GM18951 (cell line): Measurements from ENCODE around the gene FKBP1B.
"Not testable (repeated sequence)": the region's sequence is repeated elsewhere in the genome, so short reads cannot be mapped to it uniquely, and the experiment has no call there.

Experiments used
- POLR2A ChIP-seq: IDR thresholded peaks from 4 replicates; pipeline ENCODE4 v1.6.1; 2011; ENCODE audit warnings: mild to moderate bottlenecking; ENCODE audit not compliant: insufficient read length, insufficient read depth; ENCODE audit errors: extremely low read depth
- in situ Hi-C: fragments of 300-500 bp; cut with MboI; formaldehyde crosslinking; loops from one replicate; pipeline ENCODE4 v1.12.0; 2022; ENCODE audit warnings: low sequenced_read_pairs, mixed read lengths, inconsistent platforms; ENCODE audit not compliant: unreplicated experiment

FKBP1B gene

GRCh38 chr2:24085200-24085489 is 35.6 kb downstream of the FKBP1B start:
- in situ Hi-C loops, result no loop called here
- no peak for TF ChIP-seq POLR2A

DNA sequence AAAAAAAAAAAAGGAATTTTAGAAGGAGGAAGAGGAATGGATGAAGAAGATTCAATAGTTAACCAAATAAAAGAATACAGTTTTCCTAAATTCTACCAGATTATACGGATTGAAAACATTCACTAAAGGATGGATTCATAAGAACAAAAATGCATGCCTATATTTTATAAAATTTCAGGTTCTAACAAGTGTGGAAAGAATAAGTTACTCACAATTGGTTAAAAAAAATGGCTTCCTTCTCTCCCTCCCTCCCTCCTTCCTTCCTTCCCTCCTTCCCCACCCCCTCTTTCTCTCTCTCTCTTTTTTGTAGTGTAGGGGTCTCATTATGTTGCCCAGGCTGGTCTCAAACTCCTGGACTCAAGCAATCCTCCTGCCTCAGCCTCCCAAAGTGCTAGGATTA is 36.7 kb downstream of the FKBP1B start:
- no peak for TF ChIP-seq POLR2A
- in situ Hi-C loops, result no loop called here

DNA sequence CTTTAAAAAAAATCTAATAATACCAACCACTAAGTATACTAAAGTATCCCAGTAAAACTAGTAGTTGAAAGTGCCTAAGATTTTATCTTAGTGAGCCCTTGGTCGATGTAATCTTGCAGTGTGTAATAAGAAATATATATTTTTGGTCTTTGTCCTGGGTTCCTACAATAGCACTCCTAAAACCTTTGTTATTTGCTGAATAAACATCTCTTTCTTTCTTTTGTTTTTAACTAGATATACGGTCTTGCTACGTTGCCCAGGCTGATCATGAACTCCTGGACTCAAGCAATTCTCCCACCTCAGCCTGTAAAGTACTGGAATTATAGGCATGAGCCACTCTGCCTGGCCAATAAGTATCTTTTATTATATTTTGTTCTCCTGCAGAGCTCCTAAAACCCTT is 37.5 kb downstream of the FKBP1B start:
- in situ Hi-C loops, result no loop called here
- TF ChIP-seq POLR2A, result no peak

GRCh38 chr2:24088821-24089359 is 39.3 kb downstream of the FKBP1B start:
- TF ChIP-seq POLR2A, result no peak
- in situ Hi-C loops, result no loop called here

GRCh38 chr2:24093270-24093669 is 43.7 kb downstream of the FKBP1B start:
- in situ Hi-C loops, result not testable (repeated sequence)

GRCh38 chr2:24095171-24095677 is 45.7 kb downstream of the FKBP1B start:
- in situ Hi-C loops, result not testable (repeated sequence)

GRCh38 chr2:24100732-24101131 is 51.2 kb downstream of the FKBP1B start:
- in situ Hi-C loops, result not testable (repeated sequence)

DNA sequence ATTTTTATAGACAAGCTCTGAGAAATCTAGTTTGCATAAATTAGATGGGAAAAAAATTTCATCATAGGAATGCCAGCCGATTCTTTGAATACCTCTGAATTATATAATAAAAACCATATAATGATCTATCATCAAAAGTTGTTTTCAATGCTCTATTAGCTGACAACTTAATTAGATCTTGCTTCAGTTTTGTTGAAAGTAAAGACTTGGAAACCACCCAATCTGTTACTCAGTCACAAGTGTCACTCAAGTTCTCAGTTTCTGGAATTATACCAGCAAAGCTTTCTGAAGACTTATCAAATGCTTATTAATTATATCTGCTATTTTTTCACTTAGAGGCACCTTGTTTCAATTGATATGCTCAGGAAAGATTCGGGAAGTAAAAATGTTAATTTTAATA is 52.5 kb downstream of the FKBP1B start:
- TF ChIP-seq POLR2A, result no peak
- in situ Hi-C loops, result no loop called here

GRCh38 chr2:24102677-24103076 is 53.1 kb downstream of the FKBP1B start:
- in situ Hi-C loops, result no loop called here
- TF ChIP-seq POLR2A, result no peak

GRCh38 chr2:24104110-24104650 is 54.6 kb downstream of the FKBP1B start:
- in situ Hi-C loops, result no loop called here
- TF ChIP-seq POLR2A, result no peak

- in situ Hi-C loops, result no loop called here
- no peak for TF ChIP-seq POLR2A
Measured at GRCh38 chr2:24104906-24105305, 55.4 kb downstream of the FKBP1B start.

GRCh38 chr2:24105816-24106215 is 56.3 kb downstream of the FKBP1B start:
- TF ChIP-seq POLR2A, result no peak
- in situ Hi-C loops, result no loop called here

DNA sequence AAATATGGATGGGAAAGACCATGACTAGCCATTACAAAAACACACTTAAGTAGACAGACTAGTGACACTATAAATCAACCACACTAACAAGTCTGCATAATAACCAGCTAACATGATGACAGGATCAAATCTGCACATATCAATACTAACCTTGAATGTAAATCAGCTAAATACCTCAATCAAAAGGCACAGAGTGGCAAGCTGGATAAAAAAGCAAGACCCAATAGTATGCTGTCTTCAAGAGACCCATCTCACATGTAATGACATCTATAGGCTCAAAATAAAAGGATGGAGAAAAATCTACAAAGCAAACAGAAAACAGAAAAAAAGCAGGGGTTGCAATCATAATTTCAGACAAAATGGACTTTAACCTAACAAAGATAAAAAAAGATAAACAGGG is 57.2 kb downstream of the FKBP1B start:
- TF ChIP-seq POLR2A, result no peak
- in situ Hi-C loops, result no loop called here

DNA sequence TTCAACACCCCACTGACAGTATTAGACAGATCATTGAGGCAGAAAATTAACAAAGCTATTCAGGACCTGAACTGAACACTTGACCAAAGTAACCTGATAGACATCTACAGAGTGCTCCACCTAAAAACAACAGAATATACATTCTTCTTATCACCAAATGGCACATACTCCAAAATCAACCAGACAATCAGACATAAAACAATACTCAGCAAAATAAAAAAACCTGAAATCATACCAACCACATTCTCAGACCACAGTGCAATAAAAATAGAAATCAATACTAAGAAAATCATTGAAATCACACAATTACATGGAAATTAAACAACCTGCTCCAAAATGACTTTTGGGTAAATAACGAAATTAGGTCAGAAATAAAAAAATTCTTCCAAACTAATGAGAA is 57.8 kb downstream of the FKBP1B start:
- in situ Hi-C loops, result no loop called here
- no peak for TF ChIP-seq POLR2A

DNA sequence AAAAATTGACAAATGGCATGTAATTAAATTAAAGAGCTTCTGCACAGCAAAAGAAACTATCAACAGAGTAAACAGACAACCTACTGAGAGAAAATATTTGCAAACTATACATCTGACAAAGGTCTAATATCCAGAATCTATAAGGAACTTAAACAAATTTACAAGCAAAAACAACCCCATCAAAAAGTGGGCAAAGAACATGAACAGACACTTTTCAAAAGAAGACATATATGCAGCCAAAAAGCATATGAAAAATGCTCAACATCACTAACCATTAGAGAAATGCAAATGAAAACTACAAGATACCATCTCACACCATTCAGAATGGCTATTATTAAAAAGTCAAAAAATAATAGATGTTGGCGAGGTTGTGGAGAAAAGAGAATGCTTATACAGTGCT is 59.9 kb downstream of the FKBP1B start:
- in situ Hi-C loops, result not testable (repeated sequence)
